HepG2 (cell line): Measurements from ENCODE around the gene TLE1. TPM values are rescaled to one million over a fixed set of nuclear protein-coding genes. Genes with fewer than 3 reads are reported as not detected.

ENCODE experiments used
- ATAC-seq: fragments of 200-7000 bp; cut with Tn5 transposase; 3 replicates; pipeline ENCODE4 v1.9.1; 2020; ENCODE audit warnings: mild to moderate bottlenecking, moderate library complexity
- BruUV-seq: library from RNA; stranded (reverse); fragments of 400-500 nt; replicated peaks from 2 replicates; lab custom pipeline; 2021; lab: Mats Ljungman, UMichigan
- CTCF ChIA-PET: fragments of 300-600 bp; formaldehyde crosslinking; extraction: SDS; loops from one replicate; lab custom pipeline; 2021; ENCODE audit warnings: low total read pairs, inconsistent platforms, low intra/inter-chr PET ratio; lab: Yijun Ruan, JAX
- POLR2A ChIA-PET: fragments of 350-600 bp; sonication (Branson Sonifier 250); formaldehyde crosslinking; loops from one replicate; lab custom pipeline; 2020; ENCODE audit warnings: antibody characterized with exemption, inconsistent platforms; lab: Yijun Ruan, JAX
- DNase-seq: peaks from one replicate; pipeline ENCODE4 v3.0.0-alpha.2; 2015; ENCODE audit warnings: low spot score
- FAIRE-seq: peaks from 3 replicates; lab custom pipeline; 2011; peaks lifted over from hg19 to GRCh38; lab: Jason Lieb, UNC
- H2AFZ ChIP-seq: one replicate; pipeline ENCODE4 v1.6.1; 2011; ENCODE audit warnings: low read length, inconsistent platforms
- H3K27ac ChIP-seq: fragments of 300-600 bp; 3 replicates; pipeline ENCODE4 v1.8.0; 2011; ENCODE audit warnings: mixed run types, mild to moderate bottlenecking, mixed read lengths, low read length, inconsistent platforms; ENCODE audit not compliant: insufficient read depth; ENCODE audit errors: extremely low read length
- H3K27me3 ChIP-seq, 2 experiments: fragments of 200-600 bp in 1 of 2; 2 replicates in 1 of 2; 3 replicates in 1 of 2; pipeline versions ENCODE4 v1.6.0 to v1.8.0; 2011; ENCODE audit warnings: low read length in 2 of 2, mild to moderate bottlenecking in 2 of 2, moderate library complexity in 2 of 2, inconsistent platforms in 1 of 2; ENCODE audit not compliant: insufficient read depth in 2 of 2, control insufficient read depth in 1 of 2
- H3K36me3 ChIP-seq, 2 experiments: fragments of 200-600 bp in 1 of 2; replicated peaks in 1 of 2; 2 replicates in 1 of 2; 3 replicates in 1 of 2; pipeline versions ENCODE4 v1.5.1 to v1.8.0; 2011; ENCODE audit warnings: low read length in 2 of 2, inconsistent platforms in 1 of 2; ENCODE audit not compliant: insufficient read depth in 2 of 2, control insufficient read depth in 1 of 2
- H3K4me1 ChIP-seq: 2 replicates; pipeline ENCODE4 v1.5.1; 2012; ENCODE audit warnings: low read length, inconsistent platforms; ENCODE audit not compliant: insufficient read depth
- H3K4me2 ChIP-seq: 2 replicates; pipeline ENCODE4 v1.6.0; 2011; ENCODE audit warnings: low read depth, low read length, inconsistent platforms
- H3K4me3 ChIP-seq, 3 experiments: fragments of 200-600 bp in 1 of 3; sonication (generic), shearing (Covaris generic) in 1 of 3; replicated peaks in 1 of 3; 2 replicates each; pipeline ENCODE4 v1.5.1; 2011 to 2016; ENCODE audit warnings: low read length in 3 of 3, inconsistent platforms in 2 of 3, low read depth in 2 of 3, mild to moderate bottlenecking in 2 of 3, control low read depth in 1 of 3, mixed read lengths in 1 of 3; ENCODE audit not compliant: insufficient read depth in 1 of 3
- H3K79me2 ChIP-seq: one replicate; pipeline ENCODE4 v1.6.1; 2011; ENCODE audit warnings: low read length, inconsistent platforms; ENCODE audit not compliant: insufficient read depth
- H3K9ac ChIP-seq: 2 replicates; pipeline ENCODE4 v1.6.0; 2011; ENCODE audit warnings: mild to moderate bottlenecking, low read depth, low read length, inconsistent platforms; ENCODE audit not compliant: insufficient read depth
- H3K9me3 ChIP-seq: 2 replicates; pipeline ENCODE4 v1.5.1; 2012; ENCODE audit warnings: mild to moderate bottlenecking, low read length
- H4K20me1 ChIP-seq: 2 replicates; pipeline ENCODE4 v1.6.0; 2011; ENCODE audit warnings: inconsistent platforms, mild to moderate bottlenecking, low read length, moderate library complexity; ENCODE audit not compliant: insufficient read depth
- ATF7 ChIP-seq, 2 experiments: fragments of 450-650 bp in 1 of 2; sonication (generic) in 1 of 2; formaldehyde crosslinking in 1 of 2; IDR thresholded peaks; 2 replicates each; pipeline versions ENCODE4 v1.4.0 to v1.6.1; 2016 to 2020; ENCODE audit warnings: antibody characterized with exemption in 1 of 2, mild to moderate bottlenecking in 1 of 2, missing genetic modification reagents in 1 of 2
- IKZF1 ChIP-seq: fragments of 450-650 bp; IDR thresholded peaks from 2 replicates; pipeline ENCODE4 v1.7.1; 2016
- IRF2 ChIP-seq: IDR thresholded peaks from 2 replicates; pipeline ENCODE4 v1.6.1; 2018; ENCODE audit warnings: missing genetic modification reagents, missing compliant biosample characterization
- SOX5 ChIP-seq: IDR thresholded peaks from 2 replicates; pipeline ENCODE4 v1.6.1; 2016; ENCODE audit warnings: borderline replicate concordance
- SP2 ChIP-seq: sonication (generic); formaldehyde crosslinking; IDR thresholded peaks from 2 replicates; pipeline ENCODE4 v1.5.1; 2020; ENCODE audit warnings: mild to moderate bottlenecking, missing genetic modification reagents
- SUZ12 ChIP-seq: fragments of 150-350 bp; IDR thresholded peaks from 2 replicates; pipeline ENCODE4 v1.6.1; 2014; ENCODE audit warnings: low read depth, low read length
- TCF7 ChIP-seq: sonication (generic); IDR thresholded peaks from 2 replicates; pipeline ENCODE4 v1.6.1; 2016; ENCODE audit warnings: antibody characterized with exemption, low read depth
- ZBTB42 ChIP-seq: sonication (generic); formaldehyde crosslinking; IDR thresholded peaks from 2 replicates; pipeline ENCODE4 v1.5.0; 2020; ENCODE audit warnings: mild to moderate bottlenecking, missing genetic modification reagents
- ZFP36L1 ChIP-seq: sonication (generic); formaldehyde crosslinking; IDR thresholded peaks from 2 replicates; pipeline ENCODE4 v1.8.0; 2022; ENCODE audit warnings: mild to moderate bottlenecking, missing genetic modification reagents, moderate library complexity
- ZNF12 ChIP-seq: sonication (generic); formaldehyde crosslinking; IDR thresholded peaks from 2 replicates; pipeline ENCODE4 v1.5.0; 2020; ENCODE audit warnings: missing genetic modification reagents
- ZNF337 ChIP-seq: sonication (generic); formaldehyde crosslinking; IDR thresholded peaks from 2 replicates; pipeline ENCODE4 v1.5.1; 2020; ENCODE audit warnings: missing genetic modification reagents, low read depth, mild to moderate bottlenecking, borderline replicate concordance
- ZNF484 ChIP-seq: sonication (generic); formaldehyde crosslinking; IDR thresholded peaks from 2 replicates; pipeline ENCODE4 v1.5.1; 2020; ENCODE audit warnings: mild to moderate bottlenecking, low read depth, missing genetic modification reagents, borderline replicate concordance
- ZNF510 ChIP-seq: sonication (generic); formaldehyde crosslinking; IDR thresholded peaks from 2 replicates; pipeline ENCODE4 v1.4.0; 2020; ENCODE audit warnings: low read depth, mild to moderate bottlenecking, missing genetic modification reagents
- ZNF558 ChIP-seq: sonication (generic); formaldehyde crosslinking; IDR thresholded peaks from 2 replicates; pipeline ENCODE4 v1.9.0; 2022; ENCODE audit warnings: mild to moderate bottlenecking, missing genetic modification reagents, borderline replicate concordance
- ZNF777 ChIP-seq: sonication (generic); formaldehyde crosslinking; IDR thresholded peaks from 2 replicates; pipeline ENCODE4 v1.4.0; 2020; ENCODE audit warnings: missing genetic modification reagents
- ZNF782 ChIP-seq: sonication (generic); formaldehyde crosslinking; IDR thresholded peaks from 2 replicates; pipeline ENCODE4 v1.4.0; 2020; ENCODE audit warnings: missing genetic modification reagents, mild to moderate bottlenecking, borderline replicate concordance
- WGBS: methylation state at CpG from one replicate; pipeline ENCODE4 v1.1.6; 2017; ENCODE audit warnings: low lambda C conversion rate; 5-methylcytosine and 5-hydroxymethylcytosine counted together
- in situ Hi-C: cut with HindIII; loops from 2 replicates; pipeline ENCODE4 v1.10.0; 2017; ENCODE audit warnings: low pct_unique_long_range_greater_than_20kb; ENCODE audit not compliant: extremely low pct_ligation_motif_present
- intact Hi-C: fragments of 100-400 bp; cut with micrococcal nuclease; formaldehyde crosslinking; loops from one replicate; pipeline ENCODE4 v1.10.0; 2022; ENCODE audit not compliant: unreplicated experiment
- polyA plus RNA-seq, 8 experiments: library from polyadenylated mRNA; depleted of rRNA in 3 of 8; stranded (reverse) in 7 of 8; unstranded in 1 of 8; fragments of >200 nt; fragmentation: Illumina TruSeq in 4 of 8; extraction: Trizol in 4 of 8; gene quantifications; 2 replicates each; pipeline versions ENCODE4 v1.2.1 to v1.2.3, GENCODE V29; 2011 to 2016; ENCODE audit warnings: low read depth in 4 of 8, missing spikeins in 1 of 8, mixed read lengths in 1 of 8; ENCODE audit not compliant: insufficient read depth in 1 of 8
- total RNA-seq, 5 experiments: library from RNA; depleted of rRNA; stranded (reverse); fragments of >200 nt; fragmentation: Illumina TruSeq; extraction: Trizol; gene quantifications; 2 replicates each; pipeline ENCODE4 v1.2.3, GENCODE V29; 2016; ENCODE audit warnings: low read depth in 1 of 5

The TLE1 gene
- total and polyA plus RNA-seq, 2 of the 13 experiments (the other 11 are each of a cell fraction or from before 2014, with no cell fraction given), result 35.9 to 109 TPM

DNA sequence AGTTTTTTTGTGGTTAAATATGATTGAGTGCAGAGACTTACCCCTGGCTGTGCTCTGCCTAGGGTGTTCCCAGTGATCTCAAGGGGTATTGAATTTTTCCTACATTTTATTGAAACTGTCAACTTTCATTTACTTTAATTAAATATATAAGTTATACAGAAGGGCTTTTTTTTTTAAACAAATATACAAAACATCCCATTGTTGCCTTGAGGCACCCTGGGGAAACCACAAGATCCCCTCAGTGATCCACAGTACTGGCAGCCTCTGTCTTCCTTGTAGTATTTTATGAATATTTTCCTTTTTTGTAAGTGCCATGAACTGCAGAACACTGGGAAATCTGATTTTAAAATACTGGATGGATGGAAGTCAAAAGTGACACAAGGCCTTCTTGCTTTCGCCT lies 123.7 kb downstream of the TLE1 start:
- WGBS, result 100% methylated on average over 1 of the region's 1 CpG
- H3K36me3 ChIP-seq, result no peaks in the 10 kb centered on the region
- H3K79me2 ChIP-seq, result no peaks in the 10 kb centered on the region
- CTCF ChIA-PET, result no interaction called here
- peaks cover 34% of the 10 kb centered on the region for H3K4me1 ChIP-seq
- TF ChIP-seq IRF2 (CRISPR knock-in tag) (no peak), ATF7 (IDR thresholded peaks at IDR 0.05) (no peak), ATF7 (CRISPR knock-in tag; IDR thresholded peaks at IDR 0.05) (no peak), ZNF782 (CRISPR knock-in tag) (no peak), SP2 (CRISPR knock-in tag) (no peak), TCF7 (no peak), ZNF484 (CRISPR knock-in tag) (no peak), IKZF1 (no peak), SOX5 (CRISPR knock-in tag) (no peak), ZNF777 (CRISPR knock-in tag) (no peak), ZNF337 (CRISPR knock-in tag) (no peak), ZBTB42 (CRISPR knock-in tag) (no peak), ZNF510 (CRISPR knock-in tag) (no peak), ZNF558 (CRISPR knock-in tag) (no peak), ZNF12 (CRISPR knock-in tag) (no peak), SUZ12 (no peak), ZFP36L1 (CRISPR knock-in tag) (no peak)
- no peak overlapping the region for H3K27ac ChIP-seq
- H3K27me3 ChIP-seq, result no peaks in the 10 kb centered on the region
- DNase-seq (no peak), FAIRE-seq (no peak), ATAC-seq (no peak)
- H2AFZ ChIP-seq, result no peak overlapping the region
- no TSS peak for BruUV-seq
- H4K20me1 ChIP-seq, result no peaks in the 10 kb centered on the region
- intact Hi-C loops (no loop called here), in situ Hi-C loops (no loop called here)
- POLR2A ChIA-PET, result interaction anchor here (1.3 kb wide), 1 partner anchor 23 kb away, joined by 4 read pairs; no protein-coding TSS in a partner anchor
- no peak overlapping the region for H3K9ac ChIP-seq
- no peak overlapping the region for H3K4me3 ChIP-seq
- H3K9me3 ChIP-seq, result no peaks in the 10 kb centered on the region
- no peak overlapping the region for H3K4me2 ChIP-seq
